ENCODE results near the gene FMNL2. TPM values are rescaled to one million over a fixed set of nuclear protein-coding genes. Genes with fewer than 3 reads are reported as not detected.

FMNL2 gene
- total RNA-seq, 1 donor from 2014 or later = 24.7 TPM

DNA sequence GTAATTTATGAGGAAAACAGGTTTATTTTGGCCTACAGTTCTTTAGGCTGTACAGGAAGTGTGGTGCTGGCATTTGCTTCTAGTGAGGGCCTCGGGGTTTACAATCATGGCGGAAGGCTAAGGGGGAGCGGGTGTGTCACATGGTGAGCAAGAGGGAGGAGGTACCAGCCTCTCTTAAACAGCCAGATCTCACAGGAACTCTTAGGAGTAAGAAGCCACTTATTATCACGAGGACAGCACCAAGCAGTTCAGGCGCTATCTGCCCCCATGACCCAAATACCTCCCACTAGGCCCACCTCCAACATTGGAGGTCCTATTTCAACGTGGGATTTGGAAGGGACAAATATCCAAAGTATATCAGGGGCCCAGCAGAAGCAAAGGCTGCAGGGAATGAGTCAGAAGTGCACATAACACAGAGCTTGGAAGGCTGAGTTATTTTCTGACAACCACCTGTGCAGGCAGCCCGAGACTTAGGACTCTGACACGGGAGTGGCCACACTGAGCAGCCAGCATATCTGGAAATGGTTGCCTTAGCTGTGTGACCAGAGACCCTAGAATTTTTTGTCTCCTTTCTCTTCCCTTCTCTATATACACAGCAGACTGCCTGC, 211.4 kb downstream of the FMNL2 start:
- no peak for FAIRE-seq
- H3K4me3 ChIP-seq (ENCODE audit: low read depth, low read length) = no peak overlapping the region
- no peaks in the 10 kb centered on the region for H3K27me3 ChIP-seq (ENCODE audit: control insufficient read depth, insufficient read depth, low read length)
- no peak for DNase-seq (ENCODE audit: low read depth)
- no peaks in the 10 kb centered on the region for H3K36me3 ChIP-seq (ENCODE audit: control insufficient read depth, insufficient read depth, low read length)
- no peak for TF ChIP-seq CTCF (IDR thresholded peaks at IDR 0.05; ENCODE audit: insufficient read depth, low read length, severe bottlenecking)

DNA sequence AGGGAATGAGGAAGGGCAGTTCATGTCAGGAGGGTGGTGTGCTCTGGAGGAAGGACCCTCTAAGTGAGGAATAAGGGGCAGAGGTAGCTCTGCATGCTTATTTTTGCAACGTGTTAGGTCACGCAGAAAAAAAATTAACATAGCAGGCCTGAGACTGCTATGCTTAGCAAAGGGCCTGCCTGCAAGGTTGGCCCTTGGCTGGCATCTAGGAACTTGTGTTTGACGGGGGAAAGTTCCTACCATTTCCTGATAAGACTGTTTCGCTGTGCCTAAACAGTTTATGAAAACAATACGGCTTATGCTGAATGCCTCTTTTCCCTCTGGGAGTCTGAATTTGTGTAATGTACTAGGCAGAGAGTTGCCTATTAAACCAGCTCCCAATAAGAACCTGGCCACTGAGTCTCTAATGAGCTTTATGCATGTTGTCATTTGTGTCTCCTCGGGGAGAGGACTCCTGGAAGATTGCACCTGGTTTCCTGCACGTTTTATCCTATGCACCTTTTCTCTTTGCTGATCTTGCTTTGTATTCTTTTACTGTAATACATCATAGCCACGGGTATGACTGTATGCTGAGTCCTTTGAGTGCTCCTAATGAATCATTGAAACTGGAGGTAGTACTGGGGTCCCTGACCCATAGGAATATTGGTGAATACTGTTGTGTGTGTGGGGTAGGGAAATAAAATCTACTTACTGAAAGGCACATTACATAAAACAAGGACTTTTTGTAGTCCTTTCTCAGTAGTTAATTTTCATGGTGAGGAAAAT, 213.3 kb downstream of the FMNL2 start:
- H3K4me3 ChIP-seq (ENCODE audit: low read depth, low read length) = no peak overlapping the region
- no peak for TF ChIP-seq CTCF (IDR thresholded peaks at IDR 0.05; ENCODE audit: insufficient read depth, low read length, severe bottlenecking)
- H3K36me3 ChIP-seq (ENCODE audit: control insufficient read depth, insufficient read depth, low read length) = no peaks in the 10 kb centered on the region
- no peak for DNase-seq (ENCODE audit: low read depth)
- no peak for FAIRE-seq
- no peaks in the 10 kb centered on the region for H3K27me3 ChIP-seq (ENCODE audit: control insufficient read depth, insufficient read depth, low read length)

GRCh38 chr2:152548996-152549395, 214.0 kb downstream of the FMNL2 start:
- TF ChIP-seq CTCF (IDR thresholded peaks at IDR 0.05; ENCODE audit: insufficient read depth, low read length, severe bottlenecking) = no peak
- FAIRE-seq = no peak
- H3K36me3 ChIP-seq (ENCODE audit: control insufficient read depth, insufficient read depth, low read length) = no peaks in the 10 kb centered on the region
- H3K4me3 ChIP-seq (ENCODE audit: low read depth, low read length) = no peak overlapping the region
- no peak for DNase-seq (ENCODE audit: low read depth)
- no peaks in the 10 kb centered on the region for H3K27me3 ChIP-seq (ENCODE audit: control insufficient read depth, insufficient read depth, low read length)

DNA sequence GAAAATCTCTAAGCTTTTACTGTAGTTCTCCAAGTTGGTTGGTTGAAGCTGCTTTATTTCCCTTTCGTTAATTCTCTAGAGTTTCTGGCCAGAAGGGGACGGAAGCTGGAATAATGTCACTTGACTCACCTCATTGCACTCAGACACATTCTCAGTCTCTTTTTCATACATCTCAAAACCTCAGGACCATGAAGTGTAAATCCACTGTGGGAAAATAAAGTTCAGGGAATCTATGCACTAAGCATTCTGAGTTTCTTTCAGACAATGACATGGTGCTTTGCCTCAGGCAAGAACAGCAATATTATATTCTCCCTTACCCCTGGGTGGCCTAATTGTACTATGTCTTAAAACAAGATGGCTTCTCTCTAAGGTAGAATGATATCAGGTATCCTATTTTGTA, 214.4 kb downstream of the FMNL2 start:
- no peaks in the 10 kb centered on the region for H3K27me3 ChIP-seq (ENCODE audit: control insufficient read depth, insufficient read depth, low read length)
- FAIRE-seq (no peak), DNase-seq (ENCODE audit: low read depth) (no peak)
- no peak overlapping the region for H3K4me3 ChIP-seq (ENCODE audit: low read depth, low read length)
- no peak for TF ChIP-seq CTCF (IDR thresholded peaks at IDR 0.05; ENCODE audit: insufficient read depth, low read length, severe bottlenecking)
- no peaks in the 10 kb centered on the region for H3K36me3 ChIP-seq (ENCODE audit: control insufficient read depth, insufficient read depth, low read length)

DNA sequence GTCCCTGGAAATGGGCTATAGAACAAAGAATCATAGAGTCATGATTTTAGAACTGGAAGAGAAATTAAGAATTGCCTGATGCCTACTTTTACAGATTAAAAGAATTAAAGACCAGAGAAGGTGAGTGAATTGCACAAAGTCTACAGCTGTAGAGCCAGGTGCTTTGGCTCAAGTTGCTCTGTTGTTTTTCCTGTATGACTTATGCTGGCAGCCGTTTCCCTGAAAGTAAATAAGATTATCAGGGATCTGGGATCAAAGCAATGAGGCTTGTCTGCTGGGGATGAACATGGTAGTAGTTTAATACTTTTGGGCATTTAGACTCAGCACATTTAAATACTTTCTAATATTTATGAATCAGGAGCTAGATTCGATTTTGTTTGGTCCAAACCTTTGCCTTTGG, 215.4 kb downstream of the FMNL2 start:
- no peak for TF ChIP-seq CTCF (IDR thresholded peaks at IDR 0.05; ENCODE audit: insufficient read depth, low read length, severe bottlenecking)
- FAIRE-seq (no peak), DNase-seq (ENCODE audit: low read depth) (no peak)
- no peak overlapping the region for H3K4me3 ChIP-seq (ENCODE audit: low read depth, low read length)
- no peaks in the 10 kb centered on the region for H3K36me3 ChIP-seq (ENCODE audit: control insufficient read depth, insufficient read depth, low read length)
- H3K27me3 ChIP-seq (ENCODE audit: control insufficient read depth, insufficient read depth, low read length) = no peaks in the 10 kb centered on the region
